LNCaP clone FGC (cell line): ENCODE data around the gene RAB6A.
A peak's percentile ranks its signal among the peaks of the same experiment; 100 is the strongest.

Experiments used
- DNase-seq: peaks from one replicate; pipeline ENCODE4 v3.0.0-alpha.2; 2011; ENCODE audit warnings: low read depth
- H3K4me3 ChIP-seq: 2 replicates; pipeline ENCODE4 v1.5.1; 2011; ENCODE audit warnings: mild to moderate bottlenecking, low read depth, low read length, control low read depth
- TF ChIP-seq, protein P1 (sequence below): IDR thresholded peaks from 2 replicates; pipeline ENCODE4 v1.5.1; 2012; ENCODE audit warnings: mild to moderate bottlenecking; ENCODE audit not compliant: control insufficient read depth, insufficient read depth; ENCODE audit errors: extremely low read depth

RAB6A gene

DNA sequence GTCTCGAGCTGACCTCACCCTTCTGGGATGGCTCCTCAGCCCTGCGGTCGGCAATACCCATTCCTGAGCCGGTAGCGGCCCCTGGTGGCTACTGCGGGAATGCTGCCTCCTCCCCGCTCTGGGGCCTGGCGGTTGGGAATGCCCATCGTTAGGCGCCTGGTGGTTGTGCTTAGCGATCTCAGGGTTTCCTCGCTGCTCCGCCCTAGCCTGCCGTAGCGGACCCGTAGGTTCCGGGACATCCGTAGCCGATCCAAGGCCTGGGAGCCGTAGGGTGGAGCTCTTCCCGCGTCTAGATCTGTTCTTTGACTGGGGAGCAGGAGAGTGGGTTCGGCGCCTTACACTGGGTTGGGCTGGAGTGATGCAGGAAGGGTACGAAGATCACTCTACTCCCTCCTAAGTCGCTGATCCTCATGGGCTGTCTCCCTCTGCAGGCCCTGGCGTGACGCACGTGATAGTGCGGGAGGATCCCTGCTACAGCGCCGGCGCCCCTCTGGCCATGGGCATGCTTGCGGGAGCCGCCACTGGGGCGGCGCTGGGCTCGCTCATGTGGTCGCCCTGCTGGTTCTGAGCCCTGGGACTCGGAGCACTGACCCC lies 99.7 kb downstream of the RAB6A start:
- TF ChIP-seq, protein P1, sequence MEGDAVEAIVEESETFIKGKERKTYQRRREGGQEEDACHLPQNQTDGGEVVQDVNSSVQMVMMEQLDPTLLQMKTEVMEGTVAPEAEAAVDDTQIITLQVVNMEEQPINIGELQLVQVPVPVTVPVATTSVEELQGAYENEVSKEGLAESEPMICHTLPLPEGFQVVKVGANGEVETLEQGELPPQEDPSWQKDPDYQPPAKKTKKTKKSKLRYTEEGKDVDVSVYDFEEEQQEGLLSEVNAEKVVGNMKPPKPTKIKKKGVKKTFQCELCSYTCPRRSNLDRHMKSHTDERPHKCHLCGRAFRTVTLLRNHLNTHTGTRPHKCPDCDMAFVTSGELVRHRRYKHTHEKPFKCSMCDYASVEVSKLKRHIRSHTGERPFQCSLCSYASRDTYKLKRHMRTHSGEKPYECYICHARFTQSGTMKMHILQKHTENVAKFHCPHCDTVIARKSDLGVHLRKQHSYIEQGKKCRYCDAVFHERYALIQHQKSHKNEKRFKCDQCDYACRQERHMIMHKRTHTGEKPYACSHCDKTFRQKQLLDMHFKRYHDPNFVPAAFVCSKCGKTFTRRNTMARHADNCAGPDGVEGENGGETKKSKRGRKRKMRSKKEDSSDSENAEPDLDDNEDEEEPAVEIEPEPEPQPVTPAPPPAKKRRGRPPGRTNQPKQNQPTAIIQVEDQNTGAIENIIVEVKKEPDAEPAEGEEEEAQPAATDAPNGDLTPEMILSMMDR, result peak; percentile 90
- H3K4me3 ChIP-seq, result no peak overlapping the region
- DNase-seq, result no peak

DNA sequence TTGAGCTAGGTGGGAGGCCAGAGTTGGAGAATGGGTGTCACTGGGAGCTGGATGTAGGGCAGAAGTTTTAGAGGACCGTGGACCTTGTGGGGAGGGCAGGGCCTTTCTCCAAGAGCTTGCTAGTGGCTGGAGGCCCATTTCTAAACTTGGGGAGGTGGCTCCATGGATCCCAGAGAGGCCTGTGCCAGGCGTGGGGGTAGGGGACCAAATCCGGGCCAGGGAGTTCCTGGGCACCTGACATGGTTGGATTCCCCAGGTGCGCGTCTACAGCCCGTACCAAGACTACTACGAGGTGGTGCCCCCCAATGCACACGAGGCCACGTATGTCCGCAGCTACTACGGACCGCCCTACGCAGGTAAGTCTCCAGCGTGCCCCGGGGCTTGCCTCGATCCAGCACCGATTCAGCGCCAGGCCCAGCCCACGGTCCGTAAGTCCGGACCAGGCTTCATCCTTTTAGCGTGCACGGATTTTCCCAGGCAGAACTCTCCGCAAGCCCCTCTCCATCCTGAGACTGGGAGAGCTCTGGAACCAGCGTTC lies 100.3 kb downstream of the RAB6A start:
- no peak overlapping the region for H3K4me3 ChIP-seq
- TF ChIP-seq, protein P1, result no peak
- DNase-seq, result no peak

DNA sequence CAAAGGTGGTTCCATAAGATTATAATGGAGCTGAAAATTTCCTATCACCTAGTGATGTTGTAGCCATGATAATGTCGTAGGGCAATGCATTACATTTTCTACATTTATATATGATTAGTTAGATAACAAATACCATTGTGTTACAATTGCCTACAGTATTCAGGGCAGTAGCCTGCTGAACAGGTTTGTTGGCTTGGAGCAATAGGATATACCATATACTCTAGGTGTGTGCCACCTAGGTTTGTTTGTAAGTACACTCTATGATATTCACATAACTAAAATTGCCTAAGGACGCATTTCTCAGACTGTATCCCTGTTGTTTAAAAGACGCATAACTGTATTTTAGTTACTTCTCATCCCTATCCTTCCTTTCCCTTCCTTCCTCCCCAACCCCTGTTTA lies 100.9 kb downstream of the RAB6A start:
- TF ChIP-seq, protein P1, result no peak
- H3K4me3 ChIP-seq, result no peak overlapping the region
- peak; percentile 81 for DNase-seq

DNA sequence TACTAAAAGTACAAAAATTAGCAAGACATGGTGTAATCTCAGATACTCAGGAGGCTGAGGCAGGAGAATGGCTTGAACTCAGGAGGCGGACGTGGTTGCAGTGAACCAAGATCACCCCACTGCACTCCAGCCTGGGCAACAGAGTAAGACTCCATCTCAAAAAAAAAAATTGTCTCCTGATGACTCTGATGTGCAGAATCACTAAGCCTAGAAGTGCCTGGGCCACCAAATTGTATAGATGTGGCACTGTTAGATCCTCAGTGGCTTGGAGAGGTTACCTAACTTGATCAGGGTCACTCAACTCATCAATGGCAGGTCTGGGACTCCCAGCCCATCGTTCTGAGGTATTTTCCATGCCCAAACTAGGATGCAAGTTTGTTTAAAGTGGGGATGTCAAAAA lies 103.9 kb downstream of the RAB6A start:
- TF ChIP-seq, protein P1, result no peak
- no peak for DNase-seq
- no peak overlapping the region for H3K4me3 ChIP-seq

DNA sequence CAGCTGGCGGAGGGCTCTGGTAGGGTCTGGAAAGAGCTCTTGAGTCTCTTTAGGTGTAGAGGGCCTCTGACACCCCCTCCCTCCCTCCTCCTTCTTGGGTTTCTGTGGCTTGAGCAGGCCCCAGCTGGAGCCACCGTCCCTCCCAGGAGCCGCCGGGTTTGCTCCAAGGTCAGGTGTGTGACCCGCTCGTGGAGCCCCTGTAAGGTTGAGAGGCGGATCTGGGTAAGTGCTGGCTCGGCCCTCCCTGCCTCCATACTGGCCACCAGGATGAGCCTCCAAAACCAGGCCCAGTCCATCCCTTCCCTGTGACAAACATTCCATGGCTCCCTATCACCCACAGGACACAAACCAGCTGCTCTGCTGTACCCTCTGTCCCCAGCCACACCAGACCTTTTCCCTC lies 105.2 kb downstream of the RAB6A start:
- TF ChIP-seq, protein P1, result no peak
- no peak overlapping the region for H3K4me3 ChIP-seq
- DNase-seq, result no peak

DNA sequence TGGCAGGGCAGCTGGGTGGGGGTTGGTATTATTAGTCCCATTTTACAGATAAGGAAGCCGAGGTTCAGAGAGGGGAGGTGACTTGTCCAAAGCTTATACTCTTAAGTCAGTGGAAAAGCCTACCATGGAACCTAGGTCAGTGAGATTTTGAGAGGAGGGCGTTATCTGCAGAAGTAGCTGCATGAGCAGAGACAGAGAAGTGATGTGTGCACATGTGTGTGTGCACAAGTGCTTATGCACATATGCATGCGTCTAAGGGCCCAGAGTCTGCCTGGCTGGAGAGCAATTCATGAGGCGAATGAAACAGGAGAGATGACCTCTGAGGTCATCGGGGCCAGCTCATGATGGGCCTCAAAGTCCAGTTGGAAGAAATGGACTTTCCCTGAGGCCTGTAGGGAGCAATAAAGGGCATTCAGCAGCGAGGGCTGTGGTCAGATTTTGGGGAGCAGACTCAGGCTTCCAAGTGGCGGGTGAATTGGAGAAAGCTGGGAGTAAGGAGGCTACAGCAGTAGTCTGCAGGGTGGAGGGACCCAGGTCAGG lies 106.3 kb downstream of the RAB6A start:
- H3K4me3 ChIP-seq, result no peak overlapping the region
- TF ChIP-seq, protein P1, result no peak
- no peak for DNase-seq

DNA sequence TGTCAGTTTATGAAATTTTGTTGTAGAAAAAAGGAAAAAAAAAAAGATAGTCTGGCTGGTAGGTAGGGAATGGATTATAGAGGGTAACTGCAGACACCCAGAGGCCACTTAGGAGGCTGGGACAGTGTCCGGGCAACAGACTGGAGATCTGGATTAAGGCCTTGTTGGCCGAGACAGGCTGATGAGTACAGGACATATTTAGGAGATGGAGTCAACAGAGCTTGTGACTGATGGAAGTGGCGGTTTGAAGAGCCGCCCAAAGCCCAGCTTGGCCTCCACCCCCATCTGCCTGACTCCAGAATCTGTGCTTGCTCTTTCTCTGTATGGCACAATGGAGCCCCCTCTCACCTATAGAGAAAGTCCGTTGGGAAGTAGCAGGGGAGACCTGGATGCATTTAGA lies 106.9 kb downstream of the RAB6A start:
- TF ChIP-seq, protein P1, result no peak
- H3K4me3 ChIP-seq, result no peak overlapping the region
- DNase-seq, result no peak
